SKM-1 treated with dmso at 0.1 percent for 144 hours (cell line): ENCODE measurements around the gene ABI3BP.

Experiments
- DNase-seq: peaks from one replicate; lab custom pipeline; 2025; ENCODE audit not compliant: unreplicated experiment; lab: John Stamatoyannopoulos, UW

The ABI3BP gene

DNA sequence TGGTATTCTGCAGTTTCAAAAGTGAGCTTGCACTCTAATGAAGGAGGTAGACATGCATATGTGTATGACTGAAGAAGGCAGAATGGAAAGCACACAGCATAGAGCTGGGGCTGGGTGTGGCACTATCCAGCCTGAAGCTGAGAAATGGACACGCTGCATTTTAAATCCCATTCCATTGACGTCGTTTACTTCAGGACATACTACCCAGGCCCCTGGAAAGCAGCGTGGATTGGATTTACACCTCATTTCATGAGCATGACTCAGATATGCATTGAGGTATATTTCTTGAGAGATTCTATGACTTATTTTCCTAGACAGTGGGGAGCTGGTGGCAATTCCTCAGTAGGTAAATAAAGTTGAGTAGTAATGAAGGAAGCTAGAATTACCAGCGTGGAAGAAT lies 101.4 kb downstream of the ABI3BP start:
- no peak for DNase-seq

DNA sequence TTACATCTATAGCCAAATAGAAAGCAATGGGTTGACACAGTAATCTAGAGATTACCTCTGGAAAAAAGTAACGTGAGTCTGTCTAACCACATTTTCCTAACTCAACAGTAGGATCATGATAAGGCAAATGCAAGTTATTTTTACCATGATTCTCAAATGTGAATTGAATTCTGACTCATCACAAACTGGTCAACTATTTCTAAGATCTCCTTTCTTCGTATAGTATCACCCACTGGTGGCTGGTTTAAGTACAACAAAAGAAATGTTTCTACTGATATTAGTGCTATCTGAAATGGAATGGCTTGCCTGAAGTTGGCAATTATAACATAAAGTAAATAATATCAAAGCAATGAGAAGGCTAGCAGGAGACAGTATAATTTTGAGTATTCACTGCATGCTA lies 102.2 kb downstream of the ABI3BP start:
- DNase-seq: no peak

DNA sequence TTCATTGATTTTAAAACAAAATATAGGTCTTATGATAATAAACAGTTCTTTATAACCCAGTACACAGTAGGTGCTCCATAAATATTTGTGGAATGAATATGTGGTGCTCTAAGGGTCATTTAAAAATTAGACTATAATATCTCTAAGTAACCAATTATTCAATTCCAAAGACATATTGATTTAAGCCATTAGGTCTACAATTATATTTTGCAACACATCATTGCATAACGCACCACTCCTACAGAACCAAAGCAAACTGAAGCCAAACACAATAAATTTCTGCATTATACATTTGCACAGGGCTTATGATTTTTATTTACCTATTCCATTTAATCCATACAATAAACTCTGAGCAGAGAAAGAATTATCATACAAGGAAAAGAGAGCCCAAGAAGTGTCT lies 104.3 kb downstream of the ABI3BP start:
- DNase-seq: no peak

DNA sequence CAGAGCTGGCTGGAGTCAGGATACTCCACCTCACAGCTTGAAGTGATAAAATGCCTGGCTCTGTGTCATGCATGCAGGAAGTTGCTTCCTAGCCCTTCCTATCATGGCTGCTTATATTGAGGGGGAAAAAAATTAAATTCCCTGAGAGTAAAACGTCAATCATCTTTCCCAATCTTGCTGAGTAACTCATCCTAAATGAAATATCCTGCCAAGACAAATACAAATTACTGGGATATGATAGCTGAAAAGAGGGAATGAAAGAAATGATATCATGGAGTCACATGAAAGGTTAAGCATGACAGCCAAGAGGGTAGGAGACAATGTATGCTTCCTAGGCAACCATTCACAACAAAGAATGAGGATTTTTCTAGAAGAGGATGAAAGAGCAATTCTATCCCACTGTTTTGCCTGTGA lies 110.6 kb downstream of the ABI3BP start:
- no peak for DNase-seq

DNA sequence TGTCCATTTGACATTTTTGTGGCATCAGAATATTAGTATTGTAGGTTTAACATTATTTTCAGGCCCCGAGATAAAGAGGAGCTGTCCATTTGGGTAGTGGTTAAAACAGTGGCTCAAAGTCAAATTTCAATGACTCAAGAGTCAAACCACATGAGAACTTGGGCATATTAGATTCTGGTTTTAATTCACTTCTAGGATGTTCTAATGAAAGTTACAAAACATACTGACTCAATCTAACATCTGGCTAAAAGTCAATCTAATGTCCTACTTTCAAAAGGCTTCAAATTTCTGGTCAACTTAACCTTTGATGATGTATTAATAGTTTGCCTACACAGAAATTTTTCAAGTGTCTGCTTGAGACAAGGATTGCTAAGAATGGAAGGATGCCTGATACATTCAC lies 112.4 kb downstream of the ABI3BP start:
- DNase-seq: no peak

DNA sequence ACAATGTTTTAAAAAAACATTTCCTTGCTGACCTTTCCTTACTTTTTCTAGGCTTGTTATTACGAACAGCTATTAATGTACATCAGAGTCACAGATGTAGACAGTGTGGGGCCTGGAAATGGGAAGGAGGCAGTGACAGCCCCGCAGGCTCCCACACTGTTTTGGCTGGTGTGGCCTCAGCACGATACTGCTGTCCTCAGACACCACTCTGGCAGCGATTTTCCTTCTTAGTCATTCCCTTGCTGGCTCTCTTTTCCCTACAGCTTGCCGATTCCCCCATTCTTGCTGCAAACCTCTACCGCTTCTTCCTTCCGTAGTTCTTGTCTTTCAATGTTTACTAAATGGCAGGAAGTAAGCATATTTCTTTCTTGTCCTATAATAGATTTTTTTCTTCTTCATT lies 113.1 kb downstream of the ABI3BP start:
- no peak for DNase-seq

DNA sequence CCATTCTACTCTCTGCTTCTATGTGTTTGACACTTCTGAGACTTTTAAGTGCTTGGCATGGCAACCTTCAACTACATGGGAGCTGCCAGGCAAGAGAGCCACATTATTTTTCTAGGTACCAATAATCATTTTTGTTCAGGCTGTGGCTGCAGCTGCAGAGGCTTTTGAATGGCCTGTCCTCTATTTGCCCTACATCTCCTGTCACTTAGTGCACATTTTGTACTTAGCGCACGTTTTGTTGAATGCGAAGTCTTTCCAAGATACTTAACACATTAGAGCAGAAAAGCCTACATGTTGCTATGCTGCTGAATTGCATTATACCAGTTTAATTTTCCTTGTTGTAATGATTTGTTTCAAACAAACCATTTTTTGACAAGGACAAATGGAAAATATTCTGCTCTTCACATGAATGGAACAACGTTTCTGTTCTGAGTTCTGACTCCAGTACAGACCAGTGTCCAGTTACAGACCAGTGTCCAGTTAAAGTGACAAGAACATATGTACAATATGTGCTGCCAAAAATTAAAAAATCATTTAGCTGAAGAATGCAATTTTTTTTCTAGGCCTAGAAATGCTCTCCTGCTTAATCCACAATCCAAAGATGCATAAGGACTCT lies 113.9 kb downstream of the ABI3BP start:
- DNase-seq: no peak

DNA sequence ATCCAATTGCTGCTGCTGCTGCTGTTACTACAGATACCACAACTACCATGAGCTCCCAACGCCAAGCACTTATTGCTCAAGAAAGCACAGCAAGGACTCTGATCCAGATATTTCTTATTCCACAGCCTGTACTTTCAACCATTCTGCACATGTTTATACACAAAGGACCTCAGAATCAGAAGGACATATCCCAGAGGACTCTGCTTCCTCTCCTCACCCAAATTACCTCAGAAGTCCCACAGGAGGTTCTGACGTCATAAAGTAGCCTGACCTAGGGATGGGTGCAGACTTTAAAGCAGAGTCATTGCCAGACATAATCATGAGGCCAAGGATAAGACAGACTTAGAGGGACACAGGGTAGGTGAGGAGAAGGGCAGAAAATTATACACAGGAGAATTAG lies 115.9 kb downstream of the ABI3BP start:
- DNase-seq: no peak

DNA sequence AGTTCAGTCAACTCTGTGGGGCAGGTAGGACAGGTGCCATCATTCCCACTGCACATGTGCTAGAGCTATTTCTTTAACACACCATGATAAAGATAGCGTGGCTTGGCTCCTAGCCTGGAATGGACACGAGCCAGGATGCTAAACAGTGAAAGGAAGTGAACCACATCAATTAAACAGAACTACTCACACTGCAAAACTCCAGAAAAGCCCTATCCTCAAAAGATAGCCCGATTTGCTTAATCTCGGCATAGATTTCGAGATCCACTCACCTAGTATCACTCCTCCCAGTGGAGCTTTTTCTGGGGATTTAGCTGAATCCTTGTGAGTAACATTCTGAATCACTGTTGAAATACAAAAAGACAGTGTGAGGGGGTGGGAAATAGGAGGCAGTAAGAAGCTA lies 118.0 kb downstream of the ABI3BP start:
- no peak for DNase-seq

DNA sequence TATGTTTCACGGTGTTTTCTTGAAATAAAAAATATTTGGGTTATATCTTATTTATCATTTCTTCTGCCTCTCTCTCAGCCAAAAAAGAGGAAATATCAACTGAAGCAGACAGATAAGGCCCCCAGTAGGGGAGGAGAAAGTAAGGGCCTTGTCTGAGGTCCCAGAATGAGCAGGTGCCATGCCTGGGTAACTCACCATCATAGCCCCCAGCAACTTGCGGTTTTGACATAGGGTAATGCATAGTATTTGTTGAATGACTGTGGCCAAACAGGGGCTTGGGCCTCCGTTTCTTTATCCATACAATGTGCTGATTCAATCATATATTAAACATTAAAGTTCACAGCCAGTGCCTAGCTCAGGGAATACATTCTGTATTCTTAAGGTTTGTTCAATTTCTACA lies 119.6 kb downstream of the ABI3BP start:
- DNase-seq: no peak

DNA sequence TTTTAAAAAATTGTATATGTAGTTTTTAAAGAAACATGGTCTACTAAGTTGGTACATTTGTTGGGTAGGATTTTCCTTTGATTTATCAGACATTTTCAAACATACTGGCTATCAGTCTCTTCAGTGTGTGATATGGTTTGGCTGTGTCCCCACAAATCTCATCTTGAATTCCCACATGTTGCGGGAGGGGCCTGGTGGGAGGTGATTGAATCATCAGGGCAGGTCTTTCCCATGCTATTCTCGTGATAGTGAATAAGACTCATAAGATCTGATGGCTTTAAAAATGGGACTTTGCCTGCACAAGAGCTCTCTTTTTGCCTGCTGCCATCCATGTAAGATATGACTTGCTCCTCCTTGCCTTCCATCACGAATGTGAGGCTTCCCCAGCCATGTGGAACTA lies 121.9 kb downstream of the ABI3BP start:
- no peak for DNase-seq

DNA sequence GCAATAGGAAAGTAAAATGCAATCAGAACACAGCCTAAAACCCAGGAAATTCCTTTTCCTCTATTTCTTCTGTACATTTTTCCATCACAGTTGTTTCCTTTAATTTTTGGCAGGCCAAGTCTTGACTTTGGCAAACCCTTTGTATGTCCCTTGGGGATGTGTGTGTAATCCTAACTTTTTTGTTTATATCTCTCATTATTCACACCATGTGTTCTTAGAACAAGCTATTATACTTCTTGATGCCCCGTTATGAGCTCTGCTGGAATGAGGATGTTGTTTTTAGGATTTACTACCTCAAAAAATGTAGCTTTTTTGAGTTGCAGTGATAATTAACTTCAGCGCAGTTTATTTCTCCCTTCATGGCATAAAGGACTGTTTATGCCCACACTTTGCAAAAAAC lies 123.4 kb downstream of the ABI3BP start:
- no peak for DNase-seq

DNA sequence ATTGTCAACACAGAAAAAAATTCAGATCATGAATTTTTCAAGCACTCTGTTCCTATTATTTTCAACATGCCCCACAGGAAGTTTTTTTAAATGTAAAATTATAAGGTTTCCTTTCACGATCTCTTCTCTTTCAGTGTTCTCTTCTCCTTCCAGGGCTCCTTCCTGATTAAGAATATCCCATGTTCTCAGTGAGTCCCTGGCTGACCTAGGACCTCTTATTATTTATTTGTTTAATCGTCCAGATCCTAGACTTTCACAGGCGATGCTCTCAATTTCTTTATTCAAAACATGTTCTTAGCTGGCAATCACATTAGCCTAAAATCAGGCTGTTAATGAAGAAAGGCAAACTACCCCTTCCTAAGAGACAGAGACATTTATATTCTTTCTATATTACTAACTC lies 124.3 kb downstream of the ABI3BP start:
- DNase-seq: no peak

DNA sequence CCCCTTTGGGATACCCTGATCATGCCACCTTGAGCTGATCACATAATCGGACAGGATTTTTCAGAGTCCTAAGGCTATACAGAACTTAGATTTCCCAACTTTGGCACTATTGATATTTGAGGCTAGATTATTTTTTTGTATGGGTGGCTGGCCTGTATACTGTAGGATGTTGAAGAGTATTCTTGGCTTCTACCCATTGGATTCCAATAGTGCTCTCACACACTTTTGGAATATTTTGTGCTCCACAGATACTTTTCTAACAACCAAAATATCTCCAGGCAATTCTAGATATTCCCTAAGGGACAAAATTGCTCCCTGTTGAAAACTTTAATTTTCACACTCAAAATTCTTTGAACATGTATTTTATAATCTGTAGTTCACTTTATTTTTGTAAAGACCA lies 125.1 kb downstream of the ABI3BP start:
- DNase-seq: no peak

DNA sequence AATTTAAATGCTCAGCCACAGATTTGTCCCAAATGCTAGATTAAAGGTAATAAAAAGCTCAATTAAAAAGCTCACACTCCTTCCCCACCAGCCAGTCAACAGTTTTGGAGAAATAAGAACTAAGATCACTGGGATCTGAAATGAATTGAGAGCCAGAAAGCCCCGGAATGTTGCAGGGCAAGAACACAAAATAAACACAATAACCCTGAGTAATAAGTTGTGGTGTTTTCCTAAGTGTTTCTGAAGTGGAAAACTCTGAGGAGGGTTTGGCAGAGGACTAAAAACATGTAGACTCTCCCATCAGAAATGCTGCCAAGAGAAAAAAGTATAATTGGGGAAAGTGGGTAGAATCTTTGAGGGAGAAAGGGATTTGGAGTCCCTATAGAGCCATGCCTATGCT lies 127.8 kb downstream of the ABI3BP start:
- no peak for DNase-seq

DNA sequence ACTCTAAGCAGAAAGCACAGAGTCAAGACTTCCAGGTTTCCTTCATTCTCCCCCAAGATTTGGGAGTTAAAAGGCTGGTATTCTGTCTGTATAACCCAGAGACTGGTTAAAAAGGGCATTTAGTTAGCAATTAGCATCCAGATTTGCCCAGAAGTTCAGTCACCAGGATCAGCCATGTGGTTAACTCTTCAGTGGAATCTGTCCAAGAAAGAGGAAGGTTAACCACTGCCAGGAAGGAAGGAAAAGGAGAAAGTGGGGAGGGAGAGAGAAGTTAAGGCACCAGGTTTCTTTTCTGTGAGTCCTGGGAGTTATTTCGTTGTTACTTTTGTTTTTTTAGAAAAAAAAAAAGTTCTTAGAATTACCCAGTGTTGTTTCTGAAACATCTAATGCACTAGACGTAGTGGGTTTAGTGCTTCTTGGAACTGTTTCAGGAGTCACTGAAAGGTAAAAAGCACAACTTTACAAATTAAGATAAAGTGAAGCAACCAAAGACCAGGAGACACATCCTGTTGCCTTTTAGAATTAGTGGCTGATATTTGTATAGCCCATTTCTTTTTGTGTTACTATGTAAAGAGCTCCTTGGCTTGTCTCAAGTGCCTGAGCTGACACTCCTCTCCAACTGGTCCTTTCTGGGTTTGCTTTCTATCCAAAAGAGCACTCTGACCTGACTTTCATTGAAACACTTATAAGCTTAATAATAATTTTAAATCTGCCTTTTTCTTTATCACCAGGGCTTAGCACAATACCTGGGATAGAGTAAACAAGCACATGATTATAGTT lies 128.6 kb downstream of the ABI3BP start:
- DNase-seq: no peak

DNA sequence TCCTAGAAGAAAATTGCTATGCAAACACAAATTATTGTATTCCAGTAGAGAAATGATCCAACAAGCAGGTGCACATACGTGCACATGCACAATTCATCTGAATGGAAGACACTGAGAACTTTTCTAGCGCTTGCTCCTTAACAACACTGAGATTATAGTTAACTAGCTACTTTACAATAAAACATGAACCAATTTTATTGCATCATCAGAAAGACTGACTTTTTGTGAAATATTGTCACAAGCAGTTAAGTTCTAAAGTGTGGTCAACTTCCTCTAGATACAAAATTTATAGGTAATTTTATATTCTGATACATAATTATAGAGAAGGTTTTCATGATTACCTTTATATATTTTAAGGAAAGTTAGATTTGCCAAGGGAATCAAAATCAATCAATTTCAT lies 135.4 kb downstream of the ABI3BP start:
- DNase-seq: no peak

DNA sequence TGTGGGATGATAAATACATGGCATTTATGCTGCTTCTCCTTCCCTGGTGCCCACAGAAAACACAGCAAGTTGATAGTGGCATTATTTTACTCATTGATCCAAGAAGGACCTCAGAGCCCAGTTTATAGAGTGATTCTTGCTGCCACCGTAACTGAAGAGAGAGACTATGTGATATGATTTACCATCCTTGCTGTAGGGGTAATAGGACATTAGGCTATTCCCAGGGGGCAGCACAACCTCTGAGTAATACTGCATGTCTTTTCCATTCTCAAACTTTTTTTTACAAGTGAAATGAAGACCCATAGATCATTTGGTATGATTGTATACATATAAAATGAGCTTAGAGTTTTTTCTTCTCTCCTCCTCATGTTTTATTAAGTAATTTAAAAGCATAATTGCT lies 136.4 kb downstream of the ABI3BP start:
- no peak for DNase-seq

DNA sequence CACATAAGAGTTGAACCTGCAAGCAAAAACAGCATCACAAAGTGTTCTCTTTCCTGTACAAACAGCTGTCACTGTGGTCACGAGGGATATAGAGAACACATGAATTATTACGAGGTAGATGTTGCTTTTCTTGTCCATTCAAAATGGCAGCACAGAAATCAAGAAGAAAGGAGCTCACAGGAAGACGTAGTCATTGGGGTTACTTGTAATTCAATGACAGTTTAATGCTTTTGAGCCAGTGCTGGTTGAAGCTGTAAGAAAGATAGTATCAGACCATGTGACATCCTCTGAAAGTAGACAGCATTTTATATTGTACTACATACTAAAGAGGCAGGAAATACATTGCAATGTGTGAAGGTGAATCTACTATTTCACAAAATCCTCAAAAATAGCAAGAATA lies 140.4 kb downstream of the ABI3BP start:
- no peak for DNase-seq

DNA sequence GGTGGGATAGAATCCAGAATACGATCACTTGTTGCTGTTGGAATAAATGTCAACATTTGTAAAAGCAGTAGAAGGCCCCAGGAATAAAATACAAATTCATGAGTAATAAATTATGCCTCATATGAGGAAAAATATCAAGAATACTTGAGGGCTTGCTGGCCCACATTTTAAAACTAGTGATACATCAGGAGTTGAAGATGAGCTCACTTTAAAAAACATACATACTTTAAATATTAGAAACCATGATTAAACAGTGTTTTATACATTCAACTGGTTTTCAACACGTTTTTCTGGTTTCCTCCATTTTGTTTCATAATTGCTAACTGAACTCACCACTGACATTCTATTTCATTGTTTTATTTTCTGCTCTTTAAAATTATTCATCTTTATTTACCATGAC lies 142.5 kb downstream of the ABI3BP start:
- no peak for DNase-seq

DNA sequence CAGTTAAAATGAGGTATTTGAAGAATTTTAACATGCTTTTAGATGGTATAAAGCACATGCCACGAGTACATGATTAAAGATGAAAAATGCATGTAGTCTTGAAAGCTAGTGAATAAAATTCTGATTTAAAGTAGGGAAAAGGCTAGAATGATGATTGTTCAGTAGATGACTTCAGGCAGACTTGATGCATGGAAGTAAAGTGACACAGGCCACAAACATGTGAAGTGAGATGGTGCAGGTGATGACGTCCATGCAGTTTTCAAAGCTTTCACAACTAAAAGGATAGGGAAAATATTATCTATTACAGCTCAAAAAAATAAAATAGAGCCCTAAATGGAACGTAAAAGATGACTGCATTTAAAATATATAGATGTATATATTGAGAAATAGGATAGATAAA lies 143.1 kb downstream of the ABI3BP start:
- no peak for DNase-seq

DNA sequence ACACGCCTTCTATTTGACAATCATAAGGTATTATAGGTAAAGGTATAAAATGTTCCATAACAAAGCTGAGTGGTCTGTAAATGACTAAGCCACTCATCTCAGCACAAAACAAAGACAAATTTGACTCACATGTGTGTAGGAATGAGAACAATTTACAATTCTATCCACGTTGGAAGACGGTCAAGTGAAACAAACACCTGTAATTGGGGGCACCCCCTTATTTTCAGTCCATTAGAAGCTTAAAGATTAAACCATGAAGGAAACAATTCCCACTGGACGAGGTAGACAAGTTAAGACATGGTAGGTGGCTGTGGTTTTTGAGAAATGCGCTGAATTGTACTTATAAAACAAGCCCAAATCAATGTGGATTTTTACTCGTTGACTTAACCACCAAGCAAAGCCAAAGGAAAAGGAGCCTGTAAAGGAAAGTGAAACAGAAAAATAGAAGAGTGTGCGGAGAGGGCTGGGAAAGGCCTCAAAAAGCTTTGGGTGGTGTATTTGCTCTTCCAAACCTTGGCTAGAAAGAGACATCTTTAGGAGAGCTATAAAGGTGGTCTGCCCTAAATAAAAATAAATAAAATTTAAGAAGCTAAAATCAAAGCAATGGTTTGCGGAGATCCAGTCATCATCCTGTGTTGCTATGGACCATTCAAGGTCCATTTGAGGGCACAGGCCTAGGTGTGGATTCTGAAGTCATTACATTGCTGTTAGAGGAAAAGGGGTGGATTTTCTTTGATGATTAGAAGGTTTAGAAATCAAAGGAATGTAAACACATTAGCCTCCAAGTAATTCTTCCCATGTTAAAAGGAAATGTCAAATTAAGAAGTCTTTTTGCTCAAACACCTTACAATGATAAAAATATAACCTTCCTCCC lies 148.9 kb downstream of the ABI3BP start:
- DNase-seq: no peak
